Thyroid gland (tissue), 4 donors: ENCODE results near the gene AJAP1.

Experiments
- POLR2A ChIP-seq, 2 donors: fragments of 450-650 bp; IDR thresholded peaks; one replicate each; pipeline ENCODE4 v1.6.1; 2017; ENCODE audit warnings: antibody characterized with exemption in 2 of 2, mild to moderate bottlenecking in 2 of 2, moderate library complexity in 1 of 2
- TF ChIP-seq, protein P1 (sequence below), 6 experiments: fragments of 200-600 bp in 3 of 6; fragments of 450-650 bp in 3 of 6; sonication (generic) in 3 of 6; IDR thresholded peaks; one replicate each; pipeline ENCODE4 v1.5.1; 2016 to 2019; ENCODE audit warnings: antibody characterized with exemption in 6 of 6, mild to moderate bottlenecking in 2 of 6, inconsistent platforms in 1 of 6, moderate library complexity in 1 of 6

DNA sequence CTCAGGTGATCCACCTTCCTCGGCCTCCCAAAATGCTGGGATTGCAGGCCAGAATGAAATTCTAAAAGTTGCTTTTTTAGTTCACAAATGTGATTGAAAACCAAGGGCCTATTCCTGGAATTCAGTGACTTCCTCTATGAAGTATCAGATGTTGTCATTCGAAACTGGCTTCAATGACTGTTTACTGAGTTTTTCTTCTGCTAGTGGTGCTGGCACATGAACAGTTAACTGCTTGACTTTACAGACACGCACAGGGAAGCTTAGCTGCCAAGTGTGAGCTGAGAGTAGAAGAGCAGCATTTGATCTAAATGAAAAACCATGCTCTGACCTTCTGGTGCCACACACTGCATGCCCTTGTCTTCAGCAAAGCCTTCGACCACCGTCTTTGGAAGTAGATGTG lies 32.8 kb upstream of the AJAP1 start:
- TF ChIP-seq POLR2A (IDR thresholded peaks at IDR 0.05): no peak
- TF ChIP-seq, protein P1, sequence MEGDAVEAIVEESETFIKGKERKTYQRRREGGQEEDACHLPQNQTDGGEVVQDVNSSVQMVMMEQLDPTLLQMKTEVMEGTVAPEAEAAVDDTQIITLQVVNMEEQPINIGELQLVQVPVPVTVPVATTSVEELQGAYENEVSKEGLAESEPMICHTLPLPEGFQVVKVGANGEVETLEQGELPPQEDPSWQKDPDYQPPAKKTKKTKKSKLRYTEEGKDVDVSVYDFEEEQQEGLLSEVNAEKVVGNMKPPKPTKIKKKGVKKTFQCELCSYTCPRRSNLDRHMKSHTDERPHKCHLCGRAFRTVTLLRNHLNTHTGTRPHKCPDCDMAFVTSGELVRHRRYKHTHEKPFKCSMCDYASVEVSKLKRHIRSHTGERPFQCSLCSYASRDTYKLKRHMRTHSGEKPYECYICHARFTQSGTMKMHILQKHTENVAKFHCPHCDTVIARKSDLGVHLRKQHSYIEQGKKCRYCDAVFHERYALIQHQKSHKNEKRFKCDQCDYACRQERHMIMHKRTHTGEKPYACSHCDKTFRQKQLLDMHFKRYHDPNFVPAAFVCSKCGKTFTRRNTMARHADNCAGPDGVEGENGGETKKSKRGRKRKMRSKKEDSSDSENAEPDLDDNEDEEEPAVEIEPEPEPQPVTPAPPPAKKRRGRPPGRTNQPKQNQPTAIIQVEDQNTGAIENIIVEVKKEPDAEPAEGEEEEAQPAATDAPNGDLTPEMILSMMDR (IDR thresholded peaks at IDR 0.05): no peak
